Activated CD4-positive, CD25-positive, alpha-beta regulatory T cell treated with anti-CD3 and anti-CD28 coated beads, Interleukin-2, amount 50 U/mL, for 24 hours (primary cell): ENCODE data around the gene CACNA1S.

ENCODE experiments used
- ATAC-seq, 2 donors: fragments of 150-1000 bp; cut with Tn5 transposase; one replicate each; pipeline ENCODE4 v1.10.0; 2021; ENCODE audit warnings: mild to moderate bottlenecking in 1 of 2, moderate library complexity in 1 of 2

CACNA1S gene

GRCh38 chr1:201140235-201140940, 28.2 kb upstream of the CACNA1S start:
- no peak for ATAC-seq

DNA sequence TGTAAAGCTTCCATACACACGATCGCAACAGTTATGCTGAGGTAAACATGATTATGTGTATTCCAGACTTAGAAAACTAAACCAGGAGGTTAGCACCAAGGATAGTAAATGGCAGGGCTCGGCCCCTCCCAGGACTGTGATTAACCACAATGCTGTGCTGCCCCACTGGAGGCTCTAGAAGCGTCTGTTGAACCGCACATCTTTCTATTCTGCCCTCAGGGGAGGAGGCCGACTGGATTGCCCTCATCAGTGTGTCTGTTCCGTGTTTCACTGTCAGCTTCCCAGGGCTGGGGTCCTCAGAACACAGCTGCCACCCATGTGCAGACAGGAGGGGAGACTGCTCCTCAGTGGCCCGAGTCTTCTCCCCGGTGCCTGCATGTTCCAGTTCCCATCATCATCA, 27.5 kb upstream of the CACNA1S start:
- no peak for ATAC-seq

GRCh38 chr1:201139306-201139705, 27.1 kb upstream of the CACNA1S start:
- no peak for ATAC-seq

- no peak for ATAC-seq
These were observed 26.1 kb upstream of the CACNA1S start for GRCh38 chr1:201138311-201138840.

- no peak for ATAC-seq
These were observed 25.5 kb upstream of the CACNA1S start for GRCh38 chr1:201137579-201138310.

GRCh38 chr1:201137024-201137392, 24.8 kb upstream of the CACNA1S start:
- ATAC-seq: no peak

GRCh38 chr1:201136355-201137023, 24.3 kb upstream of the CACNA1S start:
- ATAC-seq: no peak

DNA sequence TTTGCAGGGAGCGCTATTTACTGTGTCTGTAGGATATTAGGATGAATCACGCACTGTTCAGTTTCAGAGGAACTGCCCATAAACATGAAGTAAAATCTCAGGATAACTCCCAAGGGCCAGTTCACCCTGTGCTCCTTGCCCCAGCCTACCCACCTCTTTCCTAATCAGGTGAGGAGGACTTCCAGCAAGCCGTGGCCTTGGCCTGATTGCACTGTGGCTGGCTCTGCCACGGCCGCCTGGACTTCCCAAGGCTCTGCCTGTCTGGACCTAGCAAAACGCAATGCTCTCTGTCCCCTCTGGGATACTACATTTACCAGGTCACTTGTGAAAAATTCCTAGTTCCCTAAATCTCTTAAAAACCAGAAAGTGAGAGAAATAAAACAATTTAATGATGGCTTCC, 22.2 kb upstream of the CACNA1S start:
- ATAC-seq: no peak

- ATAC-seq: no peak
These were observed 19.2 kb upstream of the CACNA1S start for GRCh38 chr1:201131398-201131797.

GRCh38 chr1:201128962-201129361, 16.7 kb upstream of the CACNA1S start:
- no peak for ATAC-seq

GRCh38 chr1:201128476-201128875, 16.2 kb upstream of the CACNA1S start:
- no peak for ATAC-seq

- ATAC-seq: no peak
These were observed 15.7 kb upstream of the CACNA1S start for GRCh38 chr1:201127755-201128455.

DNA sequence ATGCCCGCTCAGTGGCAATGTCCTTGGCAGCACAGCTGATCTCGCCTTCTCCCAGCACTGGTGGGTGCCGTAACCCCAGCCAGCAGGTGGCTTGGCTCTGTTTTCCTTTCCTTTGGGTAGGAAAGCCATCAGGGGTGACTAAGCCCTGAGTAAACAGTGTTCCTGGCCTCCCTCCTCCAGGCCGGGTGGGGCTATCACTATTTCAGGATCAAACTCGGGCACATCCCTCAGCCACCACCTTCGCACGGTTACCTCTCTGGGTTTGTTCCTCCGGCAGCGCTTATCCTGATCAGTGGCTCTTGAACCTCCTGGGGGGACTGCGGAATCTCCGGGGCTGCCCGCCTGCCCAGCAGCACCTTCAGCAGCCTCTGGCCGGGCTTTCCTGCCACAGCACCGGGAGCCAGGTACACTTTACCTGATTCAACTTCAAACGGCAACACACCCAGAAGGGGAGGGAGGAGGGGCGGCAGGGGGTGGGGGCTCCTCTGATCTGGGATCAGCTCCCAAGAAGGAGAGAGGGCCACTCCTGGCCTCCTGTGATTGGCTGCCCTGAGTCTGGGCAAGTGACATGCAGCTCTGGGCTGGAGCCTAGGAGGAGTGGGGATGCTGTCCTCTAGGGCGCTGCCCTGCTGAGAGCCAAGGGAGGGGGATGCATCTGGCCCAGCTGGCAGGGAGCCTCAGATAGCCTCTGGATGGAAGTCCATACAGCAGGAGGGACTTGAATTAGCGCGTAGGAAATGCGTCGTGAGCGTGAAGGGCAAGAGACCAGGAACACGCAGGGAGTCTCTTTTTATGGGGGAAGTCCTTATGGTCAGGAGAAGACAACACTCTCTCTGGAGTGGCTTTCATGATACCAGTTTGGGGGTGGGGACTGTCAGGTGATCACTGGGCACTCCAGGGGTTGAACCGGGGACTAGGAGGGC, 14.9 kb upstream of the CACNA1S start, which contains the start of gene ASCL5:
Gene ASCL5, minus strand, starts transcription at position 353 of the 923 bp plus-strand sequence. CDS start 11,812 bp downstream, outside the sequence.
- no peak for ATAC-seq

DNA sequence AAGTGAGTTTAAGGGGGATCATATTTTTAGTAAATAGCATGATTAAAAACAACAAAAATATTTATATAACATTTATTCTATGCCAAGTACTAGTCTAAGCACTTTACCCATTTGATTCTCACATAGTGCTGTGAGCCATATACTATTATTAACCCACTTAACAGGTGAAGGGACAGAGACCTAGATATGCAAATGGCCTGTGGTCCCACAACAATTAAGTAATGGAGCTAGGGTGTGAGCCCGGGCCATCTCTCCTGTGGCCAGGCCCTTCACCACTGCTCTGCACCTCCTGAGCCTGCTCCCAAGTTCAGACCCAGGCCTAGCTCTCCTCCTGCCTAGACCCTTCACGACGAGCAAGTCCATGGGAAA, 14.2 kb upstream of the CACNA1S start:
- no peak for ATAC-seq

- ATAC-seq: no peak
These were observed 13.6 kb upstream of the CACNA1S start for GRCh38 chr1:201125800-201126199.

GRCh38 chr1:201125019-201125418, 12.8 kb upstream of the CACNA1S start:
- ATAC-seq: no peak

DNA sequence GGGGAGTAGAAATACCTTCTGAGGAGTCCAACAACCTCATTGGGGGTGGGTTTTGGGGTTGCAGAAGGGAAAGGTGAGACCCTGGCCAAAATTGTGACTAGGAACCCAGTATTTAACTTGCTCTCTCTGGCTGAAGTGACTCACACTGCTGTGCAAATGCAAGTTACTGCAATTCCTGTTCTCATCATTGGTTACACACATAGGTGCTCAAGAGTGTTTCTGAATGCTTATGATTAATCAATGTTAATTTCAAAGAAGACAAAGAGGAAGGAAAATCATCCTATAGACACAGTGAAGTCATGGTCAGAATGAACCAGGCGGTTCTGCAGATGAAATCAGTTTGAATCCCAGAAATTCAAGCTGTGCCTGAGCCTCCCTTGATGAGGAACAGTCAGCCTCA, 11.6 kb upstream of the CACNA1S start:
- no peak for ATAC-seq

DNA sequence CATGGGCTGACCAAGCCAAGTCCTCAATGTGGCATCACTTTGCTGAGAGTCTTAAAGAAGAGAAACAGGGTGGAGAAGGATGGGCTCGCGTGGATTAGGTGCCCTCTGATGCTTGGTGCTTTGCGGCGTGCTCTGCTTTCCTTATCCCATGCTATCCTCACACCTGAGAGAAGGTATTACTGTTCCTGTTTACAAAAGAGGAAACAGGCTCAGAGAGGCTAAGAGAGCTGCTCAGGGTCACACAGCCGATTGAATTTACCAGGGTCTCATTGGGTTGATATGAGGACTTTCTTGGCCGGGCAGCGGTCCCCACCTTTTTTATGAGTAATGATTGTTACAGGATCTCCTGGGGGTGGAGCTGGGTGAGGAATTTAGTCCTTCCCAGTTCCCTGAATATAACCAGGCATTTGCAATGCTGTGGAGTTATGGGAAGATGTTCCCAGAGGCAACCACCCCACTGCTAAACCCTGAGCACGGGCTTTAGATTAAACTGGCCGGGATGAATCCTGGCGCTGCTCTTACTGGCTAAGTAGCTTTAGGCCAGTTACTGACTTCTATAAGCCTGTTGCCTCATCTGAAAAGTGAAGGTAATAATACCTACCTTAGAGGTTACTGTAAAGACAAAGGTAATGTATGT, 10.2 kb upstream of the CACNA1S start:
- no peak for ATAC-seq

- no peak for ATAC-seq
These were observed 7.3 kb upstream of the CACNA1S start for GRCh38 chr1:201119206-201120197.

- no peak for ATAC-seq
These were observed 3.9 kb upstream of the CACNA1S start for GRCh38 chr1:201116091-201116490.
